Heart left ventricle (tissue), 16 donors: ENCODE results near the gene DISP1. TPM values are rescaled to one million over a fixed set of nuclear protein-coding genes. Genes with fewer than 3 reads are reported as not detected.
A peak's percentile ranks its signal among the peaks of the same experiment; 100 is the strongest.

ENCODE experiments used
- ATAC-seq, 4 donors: fragments of 200-7000 bp; cut with Tn5 transposase; one replicate each; pipeline ENCODE4 v1.9.1; 2020 to 2022; ENCODE audit warnings: moderate library complexity in 4 of 4, mild to moderate bottlenecking in 3 of 4, moderate number of reproducible peaks in 1 of 4
- DNase-seq, 5 donors: peaks; one replicate each; pipeline ENCODE4 v3.0.0-alpha.2; 2020
- H3K27ac ChIP-seq, 12 donors: fragments of 200-600 bp; sonication (generic) in 4 of 12; one replicate each; pipeline versions ENCODE4 v1.5.0 to v1.8.0; 2016 to 2022; ENCODE audit warnings: mild to moderate bottlenecking in 2 of 12
- H3K27me3 ChIP-seq, 9 donors: fragments of 200-600 bp; sonication (generic) in 2 of 9; one replicate each; pipeline versions ENCODE4 v1.5.1 to v1.8.0; 2016 to 2022; ENCODE audit warnings: mild to moderate bottlenecking in 3 of 9
- H3K36me3 ChIP-seq, 9 donors: fragments of 200-600 bp; sonication (generic) in 2 of 9; one replicate each; pipeline versions ENCODE4 v1.5.0 to v1.8.0; 2018 to 2022; ENCODE audit warnings: mild to moderate bottlenecking in 2 of 9
- H3K4me1 ChIP-seq, 12 donors: fragments of 200-600 bp; sonication (generic) in 4 of 12; one replicate each; pipeline versions ENCODE4 v1.5.0 to v1.8.0; 2016 to 2022; ENCODE audit warnings: mild to moderate bottlenecking in 3 of 12
- H3K4me3 ChIP-seq, 12 donors: fragments of 200-600 bp; sonication (generic) in 4 of 12; one replicate each; pipeline versions ENCODE4 v1.5.0 to v1.8.0; 2017 to 2022; ENCODE audit warnings: mild to moderate bottlenecking in 9 of 12, moderate library complexity in 4 of 12
- H3K9me3 ChIP-seq, 12 donors: fragments of 200-600 bp; sonication (generic) in 4 of 12; one replicate each; pipeline versions ENCODE4 v1.5.0 to v1.8.0; 2016 to 2022; ENCODE audit warnings: mild to moderate bottlenecking in 1 of 12
- CTCF ChIP-seq, 12 donors: fragments of 200-600 bp; sonication (generic) in 4 of 12; IDR thresholded peaks; one replicate each; pipeline versions ENCODE4 v1.5.0 to v1.8.0; 2018 to 2022; ENCODE audit warnings: antibody characterized with exemption in 12 of 12, mild to moderate bottlenecking in 5 of 12
- POLR2A ChIP-seq, 2 donors: fragments of 450-650 bp; IDR thresholded peaks; one replicate each; pipeline ENCODE4 v1.6.1; 2017; ENCODE audit warnings: antibody characterized with exemption in 2 of 2, mild to moderate bottlenecking in 2 of 2, moderate library complexity in 2 of 2
- WGBS, 4 donors: extraction: QIAGEN DNeasy Blood & Tissue Kit in 2 of 4; methylation state at CpG; one replicate each; pipeline versions ENCODE4 v1.1.5 to v1.1.7; 2013 to 2018; 5-methylcytosine and 5-hydroxymethylcytosine counted together
- intact Hi-C, 10 donors: fragments of 100-400 bp; cut with DNase I; formaldehyde crosslinking; loops; one replicate each; pipeline versions ENCODE4 v1.11.1 to v1.14.2; 2022
- polyA plus RNA-seq, 2 donors: library from polyadenylated mRNA; stranded (reverse); fragments of 200-250 nt; gene quantifications; one replicate each; pipeline ENCODE4 v1.2.3, GENCODE V29; 2013
- total RNA-seq, 9 donors: library from RNA; depleted of rRNA in 2 of 9; stranded (reverse); fragments of >200 nt in 2 of 9; fragmentation: NEBNext Ultra II Directional in 3 of 9; extraction: Animal tissue kit (Norgen Biotek cat#: 25700) in 3 of 9; gene quantifications; one replicate each; pipeline versions ENCODE4 v1.1.0 to v1.2.4, GENCODE V29; 2016 to 2023
- donor health status: ischemic (EF 13 %, LVEDD 7.1; RV severe dilation, severe dysfunction).
- donor health status: healthy with polysubstance abuse.
- donor health status: DM: no; HTN: yes; CAD: no.
- donor health status: DM: no; HTN: no; CAD: no.
- donor health status: ischemic (EF 25% LVEDD 6.9; RV normal size, moderate dysfunction).
- donor health status: ischemic (EF 25% LVEDD 5.7; RV mildly dilated, moderate dysfunction).
- donor health status: healthy.
- donor health status: DM: yes; HTN: yes; CAD: no.
- donor health status: ischemic (EF 35%, LVEDD 5.7; RV mildly dilated, moderate dysfunction).
- donor health status: nonischemic (EF 11% LVEDD 7.7; RV severe dilation, severe dysfunction).
- donor health status: DM: yes; HTN: yes; CAD: no.
- donor health status: PGD.
- donor health status: ischemic (EF 29% LVEDD 5.4; RV normal size, mild dysfunction).
- donor health status: nonischemic (EF 23%, LVEDD 6.1; RV moderate dilation, normal function).

The DISP1 gene
- total and polyA plus RNA-seq, 11 donors = 2.3 to 16.3 (median 5.8) TPM

GRCh38 chr1:222823695-222824094 is 8.9 kb downstream of the DISP1 start:
- no peaks in the 10 kb centered on the region for H3K36me3 ChIP-seq
- intact Hi-C loops = no loop called here

GRCh38 chr1:222824641-222825040 is 9.8 kb downstream of the DISP1 start:
- Histone ChIP-seq H3K27ac (no peak overlapping the region), H3K4me1 (peaks cover 0 to 7% (median 0%) of the 10 kb centered on the region in 12 donors), H3K9me3 (no peaks in the 10 kb centered on the region), H3K27me3 (no peaks in the 10 kb centered on the region), H3K36me3 (no peaks in the 10 kb centered on the region), H3K4me3 (no peak overlapping the region)
- ATAC-seq = no peak
- intact Hi-C loops = no loop called here
- 88 to 92% (median 89%) methylated on average over 3 of the region's 3 CpGs for WGBS, 4 donors
- no peak for DNase-seq
- TF ChIP-seq CTCF (IDR thresholded peaks at IDR 0.05) (no peak), POLR2A (IDR thresholded peaks at IDR 0.05) (no peak)

More at GRCh38 chr1:222823695-222824094, 8.9 kb downstream of the DISP1 start:
- TF ChIP-seq CTCF (IDR thresholded peaks at IDR 0.05) = no peak
- no peak for TF ChIP-seq POLR2A (IDR thresholded peaks at IDR 0.05)
- Histone ChIP-seq H3K27ac (no peak overlapping the region), H3K4me1 (peaks cover 0 to under 1% (median 0%) of the 10 kb centered on the region in 12 donors), H3K27me3 (no peaks in the 10 kb centered on the region), H3K4me3 (no peak overlapping the region), H3K9me3 (no peaks in the 10 kb centered on the region)
- WGBS, 4 donors = 80 to 89% (median 85%) methylated on average over 3 of the region's 3 CpGs
- DNase-seq (no peak), ATAC-seq (no peak)

- Histone ChIP-seq H3K9me3 (no peaks in the 10 kb centered on the region), H3K27me3 (no peaks in the 10 kb centered on the region), H3K27ac (no peak overlapping the region), H3K4me1 (peaks cover 0 to 11% (median 0%) of the 10 kb centered on the region in 12 donors), H3K4me3 (no peak overlapping the region), H3K36me3 (no peaks in the 10 kb centered on the region)
- TF ChIP-seq POLR2A (IDR thresholded peaks at IDR 0.05) (no peak), CTCF (IDR thresholded peaks at IDR 0.05) (peak in 3 of 12 donors; percentile 9 to 19 (median 16))
- DNase-seq = no peak
- intact Hi-C loops = no loop called here
- ATAC-seq = no peak
These were observed 14.1 kb downstream of the DISP1 start for GRCh38 chr1:222828939-222829338.

- peak overlapping the region in 1 of 12 donors; percentile 10 for H3K4me3 ChIP-seq
- no peaks in the 10 kb centered on the region for H3K9me3 ChIP-seq
- peak overlapping the region in 7 of 12 donors; percentile 28 to 50 (median 44) for H3K27ac ChIP-seq
- H3K4me1 ChIP-seq = peaks cover 0 to 11% (median 0%) of the 10 kb centered on the region in 12 donors
- intact Hi-C loops = no loop called here
- no peaks in the 10 kb centered on the region for H3K27me3 ChIP-seq
- TF ChIP-seq POLR2A (IDR thresholded peaks at IDR 0.05) = no peak
- no peak for TF ChIP-seq CTCF (IDR thresholded peaks at IDR 0.05)
- DNase-seq (no peak), ATAC-seq (peak; percentile 53 to 73 (median 62))
- no peaks in the 10 kb centered on the region for H3K36me3 ChIP-seq
These were observed 15.0 kb downstream of the DISP1 start for GRCh38 chr1:222829868-222830267.
